DOHH2 (cell line): ENCODE results near the gene FDXACB1.

ENCODE experiments used
- H3F3A ChIP-seq: fragments of 200-600 bp; sonication (generic), shearing (Covaris generic); 2 replicates; pipeline ENCODE4 v1.6.0; 2016; ENCODE audit warnings: antibody characterized with exemption, mild to moderate bottlenecking; ENCODE audit not compliant: control insufficient read depth, insufficient read depth
- H3K27ac ChIP-seq: fragments of 200-600 bp; sonication (generic); 2 replicates; pipeline ENCODE4 v1.5.1; 2014; ENCODE audit warnings: low read depth, mild to moderate bottlenecking, low read length, moderate library complexity
- H3K27me3 ChIP-seq: fragments of 200-600 bp; sonication (generic); 2 replicates; pipeline ENCODE4 v1.6.1; 2014; ENCODE audit warnings: mild to moderate bottlenecking, low read length, mixed read lengths; ENCODE audit not compliant: control insufficient read depth
- H3K36me3 ChIP-seq: fragments of 200-600 bp; sonication (generic); 2 replicates; pipeline ENCODE4 v1.6.1; 2014; ENCODE audit warnings: mild to moderate bottlenecking, low read length, moderate library complexity, mixed read lengths; ENCODE audit not compliant: control insufficient read depth
- H3K4me1 ChIP-seq: fragments of 200-600 bp; sonication (generic); 2 replicates; pipeline ENCODE4 v1.6.1; 2014; ENCODE audit warnings: mild to moderate bottlenecking, low read length, mixed read lengths; ENCODE audit not compliant: control insufficient read depth
- H3K4me2 ChIP-seq: fragments of 200-600 bp; sonication (generic); 2 replicates; pipeline ENCODE4 v1.6.0; 2014; ENCODE audit warnings: mild to moderate bottlenecking, low read length, moderate library complexity
- H3K4me3 ChIP-seq: fragments of 200-600 bp; sonication (generic); 2 replicates; pipeline ENCODE4 v1.5.1; 2014; ENCODE audit warnings: mild to moderate bottlenecking, low read length, mixed read lengths
- H3K79me2 ChIP-seq: fragments of 200-600 bp; sonication (generic); 2 replicates; pipeline ENCODE4 v1.6.1; 2014; ENCODE audit warnings: mild to moderate bottlenecking, low read length, mixed read lengths; ENCODE audit not compliant: control insufficient read depth
- H3K9me2 ChIP-seq: fragments of 200-600 bp; sonication (generic); replicated peaks from 2 replicates; pipeline ENCODE4 v1.6.1; 2014; ENCODE audit warnings: mild to moderate bottlenecking, low read length, mixed read lengths; ENCODE audit not compliant: control insufficient read depth
- H3K9me3 ChIP-seq: fragments of 200-600 bp; sonication (generic); 2 replicates; pipeline ENCODE4 v1.6.1; 2014; ENCODE audit warnings: antibody characterized with exemption, low read length, mixed read lengths; ENCODE audit not compliant: control insufficient read depth, insufficient read depth
- H4K20me1 ChIP-seq: fragments of 200-600 bp; sonication (generic); 2 replicates; pipeline ENCODE4 v1.6.0; 2014; ENCODE audit warnings: low read depth, mild to moderate bottlenecking, antibody characterized with exemption, low read length, moderate library complexity; ENCODE audit not compliant: control insufficient read depth, insufficient read depth
- EZH2phosphoT487 ChIP-seq: fragments of 200-600 bp; sonication (generic); IDR thresholded peaks from 2 replicates; pipeline ENCODE4 v1.6.1; 2017; ENCODE audit warnings: borderline replicate concordance, mild to moderate bottlenecking, antibody characterized with exemption, low read length, moderate library complexity, mixed read lengths
- TF ChIP-seq, protein P1 (sequence below): fragments of 200-600 bp; sonication (generic); IDR thresholded peaks from one replicate; pipeline ENCODE4 v1.5.1; 2014; ENCODE audit warnings: antibody characterized with exemption, mild to moderate bottlenecking, low read depth, low read length; ENCODE audit not compliant: poor library complexity, severe bottlenecking

The FDXACB1 gene

DNA sequence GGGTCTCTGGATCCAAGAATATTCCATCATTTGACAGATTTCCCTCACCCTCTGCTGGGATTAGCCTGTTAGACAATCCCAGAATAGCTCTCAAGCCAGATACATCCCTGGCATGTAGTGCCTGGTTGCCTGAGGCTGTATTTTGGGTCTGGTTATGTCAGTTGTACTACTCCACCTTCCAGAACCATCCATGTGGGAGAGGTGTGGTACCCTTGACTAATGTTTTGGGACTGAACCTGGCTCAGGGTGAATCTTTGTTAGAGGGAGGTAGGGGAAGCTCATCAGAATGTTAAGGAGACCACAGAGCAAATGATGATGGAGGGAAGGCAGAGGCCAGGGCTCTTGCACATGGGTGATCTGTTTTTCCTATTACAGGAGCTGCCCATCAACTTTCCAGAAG is 45.0 kb upstream of the FDXACB1 start:
- Histone ChIP-seq H3K27ac (no peak overlapping the region), H3K79me2 (no peaks in the 10 kb centered on the region), H3F3A (no peaks in the 10 kb centered on the region), H3K4me3 (no peak overlapping the region), H3K9me2 (no peaks in the 10 kb centered on the region), H3K4me2 (no peak overlapping the region), H3K9me3 (no peaks in the 10 kb centered on the region), H3K27me3 (peaks cover 2% of the 10 kb centered on the region; the same call in 1 of the 2 replicates), H4K20me1 (no peaks in the 10 kb centered on the region), H3K4me1 (peaks cover 15% of the 10 kb centered on the region), H3K36me3 (no peaks in the 10 kb centered on the region)
- TF ChIP-seq EZH2phosphoT487: no peak
- TF ChIP-seq, protein P1, sequence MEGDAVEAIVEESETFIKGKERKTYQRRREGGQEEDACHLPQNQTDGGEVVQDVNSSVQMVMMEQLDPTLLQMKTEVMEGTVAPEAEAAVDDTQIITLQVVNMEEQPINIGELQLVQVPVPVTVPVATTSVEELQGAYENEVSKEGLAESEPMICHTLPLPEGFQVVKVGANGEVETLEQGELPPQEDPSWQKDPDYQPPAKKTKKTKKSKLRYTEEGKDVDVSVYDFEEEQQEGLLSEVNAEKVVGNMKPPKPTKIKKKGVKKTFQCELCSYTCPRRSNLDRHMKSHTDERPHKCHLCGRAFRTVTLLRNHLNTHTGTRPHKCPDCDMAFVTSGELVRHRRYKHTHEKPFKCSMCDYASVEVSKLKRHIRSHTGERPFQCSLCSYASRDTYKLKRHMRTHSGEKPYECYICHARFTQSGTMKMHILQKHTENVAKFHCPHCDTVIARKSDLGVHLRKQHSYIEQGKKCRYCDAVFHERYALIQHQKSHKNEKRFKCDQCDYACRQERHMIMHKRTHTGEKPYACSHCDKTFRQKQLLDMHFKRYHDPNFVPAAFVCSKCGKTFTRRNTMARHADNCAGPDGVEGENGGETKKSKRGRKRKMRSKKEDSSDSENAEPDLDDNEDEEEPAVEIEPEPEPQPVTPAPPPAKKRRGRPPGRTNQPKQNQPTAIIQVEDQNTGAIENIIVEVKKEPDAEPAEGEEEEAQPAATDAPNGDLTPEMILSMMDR: no peak

DNA sequence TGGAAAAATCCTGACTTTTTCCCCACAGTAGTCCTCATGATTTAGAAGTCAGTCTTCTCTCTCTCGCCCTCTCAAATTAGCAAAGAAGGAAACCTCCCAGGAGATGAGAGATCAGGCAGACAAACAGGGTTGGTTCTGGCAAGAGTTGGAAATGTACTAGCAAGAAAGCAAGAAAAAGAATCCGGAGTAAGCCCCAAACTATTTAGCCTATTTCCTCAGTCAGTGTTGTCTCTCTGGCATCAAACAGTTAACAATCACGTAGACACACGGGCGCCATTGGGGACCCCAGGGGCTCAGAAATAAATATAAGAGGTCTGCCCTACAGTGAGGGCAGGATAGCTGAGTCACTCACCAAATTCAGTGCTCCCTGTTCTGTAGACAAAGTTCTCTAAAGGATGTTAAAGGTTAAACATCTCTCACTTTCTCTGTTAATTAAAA is 44.4 kb upstream of the FDXACB1 start:
- no peaks in the 10 kb centered on the region for H3F3A ChIP-seq
- H3K4me3 ChIP-seq: no peak overlapping the region
- no peak for TF ChIP-seq EZH2phosphoT487
- TF ChIP-seq, protein P1: no peak
- H3K9me3 ChIP-seq: no peaks in the 10 kb centered on the region
- no peak overlapping the region for H3K4me2 ChIP-seq
- no peaks in the 10 kb centered on the region for H3K9me2 ChIP-seq
- H3K4me1 ChIP-seq: peaks cover 15% of the 10 kb centered on the region
- peaks cover 2% of the 10 kb centered on the region; the same call in 1 of the 2 replicates for H3K27me3 ChIP-seq
- no peaks in the 10 kb centered on the region for H3K79me2 ChIP-seq
- no peaks in the 10 kb centered on the region for H3K36me3 ChIP-seq
- H3K27ac ChIP-seq: no peak overlapping the region
- no peaks in the 10 kb centered on the region for H4K20me1 ChIP-seq

DNA sequence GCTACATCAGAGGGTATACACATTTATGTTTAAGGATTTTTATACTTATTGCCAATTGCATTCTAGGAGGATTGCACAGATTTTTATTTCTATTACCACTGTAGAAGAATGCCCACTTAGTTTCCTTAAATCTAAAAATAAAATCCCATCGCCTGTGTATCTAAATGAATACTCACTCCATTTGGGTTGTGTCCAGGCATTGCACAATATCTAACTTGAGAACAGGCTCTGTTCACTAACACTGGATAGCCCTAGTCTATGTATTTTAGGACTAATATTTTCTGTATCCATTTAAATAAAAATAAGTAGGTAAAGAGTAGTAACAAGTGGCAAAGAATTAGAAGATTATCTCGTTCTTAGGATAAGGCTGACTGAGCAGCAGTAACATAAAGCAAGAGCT is 43.8 kb upstream of the FDXACB1 start:
- no peaks in the 10 kb centered on the region for H3K36me3 ChIP-seq
- no peak overlapping the region for H3K27ac ChIP-seq
- H3K9me2 ChIP-seq: no peaks in the 10 kb centered on the region
- H3K27me3 ChIP-seq: peaks cover 2% of the 10 kb centered on the region; the same call in 1 of the 2 replicates
- H4K20me1 ChIP-seq: no peaks in the 10 kb centered on the region
- no peak overlapping the region for H3K4me3 ChIP-seq
- H3K4me1 ChIP-seq: peaks cover 15% of the 10 kb centered on the region
- no peak overlapping the region for H3K4me2 ChIP-seq
- no peaks in the 10 kb centered on the region for H3K79me2 ChIP-seq
- TF ChIP-seq, protein P1: no peak
- TF ChIP-seq EZH2phosphoT487: no peak
- no peaks in the 10 kb centered on the region for H3F3A ChIP-seq
- H3K9me3 ChIP-seq: no peaks in the 10 kb centered on the region
